GM21360 (cell line): Measurements from ENCODE around the gene SLC9A6.

Source experiments
- ATAC-seq: cut with Tn5 transposase; IDR thresholded peaks from one replicate; pipeline ENCODE4 v1.9.1; 2021; ENCODE audit warnings: mild to moderate bottlenecking, moderate library complexity; ENCODE audit not compliant: unreplicated experiment

SLC9A6 gene

GRCh38 chrX:135985157-135985972 is at the start of gene SLC9A6:
Gene SLC9A6, plus strand, starts transcription at chrX:135985435. Its CDS starts 224 bp downstream, at chrX:135985659.
- peak; percentile 81 for ATAC-seq

- ATAC-seq: no peak
Observed at GRCh38 chrX:135944486-135944885, 40.7 kb upstream of the SLC9A6 start.

GRCh38 chrX:135951291-135951690 is 33.9 kb upstream of the SLC9A6 start:
- ATAC-seq: no peak

- peak; percentile 13 for ATAC-seq
Observed at GRCh38 chrX:135973025-135973547, 12.1 kb upstream of the SLC9A6 start.

- peak; percentile 68 for ATAC-seq
Observed at GRCh38 chrX:135973548-135974278, 11.5 kb upstream of the SLC9A6 start, which contains the start of gene MMGT1. Gene MMGT1, minus strand, starts transcription at chrX:135973988. Its CDS starts 313 bp downstream, at chrX:135973675.

GRCh38 chrX:135974279-135974856 is 10.9 kb upstream of the SLC9A6 start:
- no peak for ATAC-seq

- no peak for ATAC-seq
Observed at GRCh38 chrX:135975421-135975820, 9.8 kb upstream of the SLC9A6 start.

- no peak for ATAC-seq
Observed at GRCh38 chrX:135977611-135978010, 7.6 kb upstream of the SLC9A6 start.

GRCh38 chrX:135981010-135981409 is 4.2 kb upstream of the SLC9A6 start:
- no peak for ATAC-seq

- no peak for ATAC-seq
Observed at GRCh38 chrX:135981668-135982067, 3.6 kb upstream of the SLC9A6 start.

- ATAC-seq: no peak
Observed at GRCh38 chrX:135982860-135983259, 2.4 kb upstream of the SLC9A6 start.

- no peak for ATAC-seq
Observed at GRCh38 chrX:135984256-135984655, 979 bp upstream of the SLC9A6 start.

- ATAC-seq: no peak
Observed at GRCh38 chrX:135984791-135985156, 461 bp upstream of the SLC9A6 start.

GRCh38 chrX:135985973-135986310 is 707 bp downstream of the SLC9A6 start:
- ATAC-seq: no peak

- ATAC-seq: no peak
Observed at GRCh38 chrX:135988245-135988644, 3.0 kb downstream of the SLC9A6 start.

- ATAC-seq: no peak
Observed at GRCh38 chrX:136015016-136015415, 29.8 kb downstream of the SLC9A6 start.

GRCh38 chrX:136016881-136017280 is 31.6 kb downstream of the SLC9A6 start:
- no peak for ATAC-seq

- ATAC-seq: no peak
Observed at GRCh38 chrX:136019226-136019625, 34.0 kb downstream of the SLC9A6 start.

GRCh38 chrX:136021160-136021559 is 35.9 kb downstream of the SLC9A6 start:
- peak; percentile 72 for ATAC-seq

GRCh38 chrX:136021903-136022302 is 36.7 kb downstream of the SLC9A6 start:
- ATAC-seq: peak; percentile 46

GRCh38 chrX:136025091-136025490 is 39.9 kb downstream of the SLC9A6 start:
- ATAC-seq: no peak
